ENCODE measurements around the gene CCDC158. TPM values are rescaled to one million over a fixed set of nuclear protein-coding genes. Genes with fewer than 3 reads are reported as not detected.
"Not testable (repeated sequence)": the region's sequence is repeated elsewhere in the genome, so short reads cannot be mapped to it uniquely, and the experiment has no call there.

Gene CCDC158
- total and polyA plus RNA-seq, 2 experiments from 2014 or later = 0.06 TPM; not detected in 1

DNA sequence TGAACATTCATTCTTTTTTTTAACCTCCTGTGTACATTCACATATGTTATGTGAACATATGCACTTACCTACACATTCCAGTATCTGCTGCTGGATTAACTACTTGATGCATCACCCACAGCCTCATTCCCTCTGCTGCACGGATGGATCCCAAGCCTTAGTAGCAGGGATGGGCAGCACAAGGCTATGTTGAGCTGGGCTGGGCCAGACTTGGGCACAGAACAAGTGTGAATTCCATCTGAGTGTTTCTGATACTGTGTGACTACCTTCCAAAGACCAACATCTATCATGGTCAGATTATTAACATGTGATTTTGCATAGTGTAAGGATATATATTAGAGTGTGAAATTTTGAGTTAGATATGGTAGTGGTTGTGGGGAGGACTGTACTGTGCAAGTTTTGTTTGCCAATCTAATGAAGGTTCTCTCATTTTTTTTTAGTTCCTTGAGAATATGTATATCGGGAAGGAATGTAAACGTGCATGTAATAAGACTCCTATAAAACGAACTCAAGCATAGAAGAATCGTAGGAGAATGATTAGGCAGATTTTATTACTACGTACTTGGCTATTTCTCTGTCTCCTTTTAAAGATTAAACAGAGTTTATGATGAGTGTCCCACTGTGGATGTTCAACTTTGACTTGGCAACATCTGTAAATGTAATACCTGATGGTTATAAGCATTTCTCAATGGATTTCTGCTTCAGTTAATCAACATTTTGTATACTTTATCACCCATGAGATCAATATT is 137.8 kb downstream of the CCDC158 start:
- Histone ChIP-seq H3K9me3 (ENCODE audit: low read depth) (no peaks in the 10 kb centered on the region), H3K4me1 (ENCODE audit: low read depth) (peaks cover 11% of the 10 kb centered on the region), H3K27ac (no peak overlapping the region), H3K27me3 (no peaks in the 10 kb centered on the region), H3K36me3 (no peaks in the 10 kb centered on the region), H3K4me3 (no peak overlapping the region)
- no peak for DNase-seq (ENCODE audit: low read depth in 1 of 2, low spot score in 1 of 2)
- TF ChIP-seq, protein P1, sequence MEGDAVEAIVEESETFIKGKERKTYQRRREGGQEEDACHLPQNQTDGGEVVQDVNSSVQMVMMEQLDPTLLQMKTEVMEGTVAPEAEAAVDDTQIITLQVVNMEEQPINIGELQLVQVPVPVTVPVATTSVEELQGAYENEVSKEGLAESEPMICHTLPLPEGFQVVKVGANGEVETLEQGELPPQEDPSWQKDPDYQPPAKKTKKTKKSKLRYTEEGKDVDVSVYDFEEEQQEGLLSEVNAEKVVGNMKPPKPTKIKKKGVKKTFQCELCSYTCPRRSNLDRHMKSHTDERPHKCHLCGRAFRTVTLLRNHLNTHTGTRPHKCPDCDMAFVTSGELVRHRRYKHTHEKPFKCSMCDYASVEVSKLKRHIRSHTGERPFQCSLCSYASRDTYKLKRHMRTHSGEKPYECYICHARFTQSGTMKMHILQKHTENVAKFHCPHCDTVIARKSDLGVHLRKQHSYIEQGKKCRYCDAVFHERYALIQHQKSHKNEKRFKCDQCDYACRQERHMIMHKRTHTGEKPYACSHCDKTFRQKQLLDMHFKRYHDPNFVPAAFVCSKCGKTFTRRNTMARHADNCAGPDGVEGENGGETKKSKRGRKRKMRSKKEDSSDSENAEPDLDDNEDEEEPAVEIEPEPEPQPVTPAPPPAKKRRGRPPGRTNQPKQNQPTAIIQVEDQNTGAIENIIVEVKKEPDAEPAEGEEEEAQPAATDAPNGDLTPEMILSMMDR (IDR thresholded peaks at IDR 0.05; ENCODE audit: low read depth, low read length) = no peak

DNA sequence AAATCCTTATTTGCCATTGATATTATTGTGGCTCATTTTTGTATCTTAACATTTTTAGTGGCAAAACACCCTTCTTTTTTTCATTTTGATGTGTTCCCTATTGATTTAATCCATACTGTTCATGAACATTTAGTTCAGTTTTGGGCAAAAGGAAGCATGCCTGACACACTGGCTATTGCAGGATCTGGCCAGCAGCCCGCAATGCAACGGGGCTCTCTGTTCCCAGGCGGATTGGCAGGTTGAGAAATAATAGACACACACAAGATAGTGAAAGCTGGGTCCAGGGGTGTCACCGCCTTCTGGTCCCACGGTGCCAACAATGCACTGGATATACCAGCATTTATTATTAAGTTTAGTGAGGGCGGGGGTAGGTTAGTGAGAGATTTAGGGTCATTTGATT is 139.3 kb downstream of the CCDC158 start:
- H3K27me3 ChIP-seq; H3K9me3 ChIP-seq (ENCODE audit: low read depth); H3K4me3 ChIP-seq; H3K36me3 ChIP-seq; DNase-seq (ENCODE audit: low read depth in 1 of 2, low spot score in 1 of 2); H3K27ac ChIP-seq: not testable (repeated sequence)
- peaks cover 11% of the 10 kb centered on the region for H3K4me1 ChIP-seq (ENCODE audit: low read depth)

DNA sequence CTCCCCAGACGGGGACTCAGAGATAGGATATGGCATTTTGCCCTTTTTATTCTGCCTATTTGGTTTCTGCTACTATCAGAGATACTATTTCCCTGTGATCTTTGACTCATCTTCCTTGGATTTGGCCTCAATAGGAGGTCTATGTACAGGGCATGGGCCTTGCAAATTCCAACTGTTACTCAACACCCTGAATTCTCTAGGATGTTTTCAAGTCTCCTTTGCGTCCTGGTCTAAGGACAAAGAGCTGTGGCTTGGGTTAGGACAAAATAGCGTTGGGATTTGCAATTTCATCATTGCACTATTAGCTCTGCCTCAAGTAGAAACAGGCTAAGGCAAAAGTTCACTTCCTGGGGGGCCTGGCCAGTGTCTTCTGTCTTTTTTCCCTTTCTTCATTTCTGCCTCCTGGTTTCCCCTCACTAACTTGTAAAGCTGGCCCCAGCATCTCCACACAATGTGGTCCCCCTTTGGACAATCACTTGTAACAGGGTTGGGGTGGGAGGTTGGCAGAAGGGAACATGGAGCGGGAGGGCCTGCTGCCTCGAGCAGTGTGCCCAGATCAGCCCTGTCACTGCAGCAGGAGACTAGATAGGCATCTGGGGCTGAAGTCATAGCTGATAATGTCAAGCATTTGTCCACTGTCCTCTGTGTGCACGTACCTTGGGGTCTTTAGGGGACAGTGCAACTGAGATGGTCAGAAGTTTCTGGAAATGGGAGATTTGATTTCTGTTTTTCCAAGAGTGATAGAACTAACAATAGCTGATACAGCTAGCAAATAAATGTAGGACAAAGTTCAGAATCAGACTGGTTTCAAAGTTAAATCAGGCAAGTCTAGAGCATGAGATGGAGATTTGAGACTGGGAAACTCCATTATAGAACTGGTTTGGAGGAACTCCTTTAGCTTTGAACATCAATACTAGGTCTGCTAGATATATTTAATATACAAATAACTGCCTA is 140.2 kb downstream of the CCDC158 start:
- peaks cover 11% of the 10 kb centered on the region for H3K4me1 ChIP-seq (ENCODE audit: low read depth)
- no peaks in the 10 kb centered on the region for H3K27me3 ChIP-seq
- no peaks in the 10 kb centered on the region for H3K9me3 ChIP-seq (ENCODE audit: low read depth)
- DNase-seq (ENCODE audit: low read depth in 1 of 2, low spot score in 1 of 2) = peak in 1 of 2 donors; percentile 19
- H3K4me3 ChIP-seq = no peak overlapping the region
- no peaks in the 10 kb centered on the region for H3K36me3 ChIP-seq
- TF ChIP-seq, protein P1 (IDR thresholded peaks at IDR 0.05; ENCODE audit: low read depth, low read length) = no peak
- H3K27ac ChIP-seq = no peak overlapping the region

DNA sequence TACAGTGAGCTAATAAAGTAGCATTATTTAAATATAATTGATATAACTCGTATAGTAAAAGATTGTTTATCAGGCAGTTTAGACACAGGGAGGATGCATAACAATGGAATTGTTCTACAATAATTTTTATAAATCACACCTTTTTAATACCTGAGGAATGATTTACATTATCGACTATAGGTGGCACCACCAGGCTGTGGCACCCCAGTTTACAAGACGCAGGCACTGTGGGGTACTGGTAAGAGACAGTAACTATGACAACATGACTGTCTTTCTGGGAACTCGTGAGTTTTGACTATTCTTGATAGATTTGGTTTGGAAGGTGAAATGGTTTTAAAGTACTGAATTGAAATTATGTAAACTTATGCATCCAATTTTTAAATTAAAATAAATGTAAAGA is 141.5 kb downstream of the CCDC158 start:
- H3K4me3 ChIP-seq = no peak overlapping the region
- H3K9me3 ChIP-seq (ENCODE audit: low read depth) = no peaks in the 10 kb centered on the region
- no peaks in the 10 kb centered on the region for H3K36me3 ChIP-seq
- TF ChIP-seq, protein P1 (IDR thresholded peaks at IDR 0.05; ENCODE audit: low read depth, low read length) = no peak
- no peak for DNase-seq (ENCODE audit: low read depth in 1 of 2, low spot score in 1 of 2)
- H3K27me3 ChIP-seq = no peaks in the 10 kb centered on the region
- H3K27ac ChIP-seq = no peak overlapping the region
- H3K4me1 ChIP-seq (ENCODE audit: low read depth) = peaks cover 11% of the 10 kb centered on the region

DNA sequence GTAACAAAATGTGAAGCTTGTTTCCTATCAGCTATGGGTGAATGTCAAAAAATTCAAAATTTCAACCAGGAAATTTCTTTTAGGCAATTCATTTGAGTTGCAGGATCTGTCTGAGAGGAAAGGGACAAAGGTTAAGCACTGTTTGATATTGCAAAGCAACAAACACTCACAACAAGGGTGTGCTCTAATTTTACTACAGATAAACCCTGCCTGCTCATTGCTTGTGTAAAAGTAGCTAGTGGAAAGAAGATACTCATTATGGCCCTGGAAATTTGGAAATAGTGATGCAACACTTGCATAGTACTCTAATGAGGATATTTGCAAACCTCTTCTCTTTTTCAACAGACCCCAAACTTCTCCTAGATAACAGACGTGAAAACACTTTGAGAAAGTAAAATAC is 142.4 kb downstream of the CCDC158 start:
- Histone ChIP-seq H3K4me1 (ENCODE audit: low read depth) (peaks cover 11% of the 10 kb centered on the region), H3K36me3 (no peaks in the 10 kb centered on the region), H3K4me3 (no peak overlapping the region), H3K9me3 (ENCODE audit: low read depth) (no peaks in the 10 kb centered on the region), H3K27ac (no peak overlapping the region), H3K27me3 (no peaks in the 10 kb centered on the region)
- no peak for DNase-seq (ENCODE audit: low read depth in 1 of 2, low spot score in 1 of 2)
- TF ChIP-seq, protein P1 (IDR thresholded peaks at IDR 0.05; ENCODE audit: low read depth, low read length) = no peak

DNA sequence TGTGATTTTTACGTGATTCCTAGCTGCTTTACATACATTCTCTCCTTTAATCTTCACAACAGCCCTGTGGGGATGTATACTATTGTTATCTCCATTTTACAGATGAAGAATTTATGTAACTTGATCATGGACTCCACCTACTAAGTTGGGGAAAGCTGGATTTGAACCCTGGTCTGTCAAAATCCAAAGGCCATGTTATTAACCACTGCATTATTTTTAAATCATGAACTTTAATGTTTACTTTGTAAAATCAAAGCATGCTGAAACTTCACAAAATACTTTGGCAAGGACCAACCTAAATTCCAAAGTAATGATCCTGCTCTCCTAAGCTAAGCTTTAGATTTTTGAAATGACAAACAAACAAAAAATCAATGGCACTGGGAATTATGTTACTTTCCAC is 143.3 kb downstream of the CCDC158 start:
- Histone ChIP-seq H3K9me3 (ENCODE audit: low read depth) (no peaks in the 10 kb centered on the region), H3K27me3 (no peaks in the 10 kb centered on the region), H3K36me3 (no peaks in the 10 kb centered on the region), H3K4me1 (ENCODE audit: low read depth) (peaks cover 11% of the 10 kb centered on the region), H3K27ac (no peak overlapping the region), H3K4me3 (no peak overlapping the region)
- no peak for DNase-seq (ENCODE audit: low read depth in 1 of 2, low spot score in 1 of 2)
- TF ChIP-seq, protein P1 (IDR thresholded peaks at IDR 0.05; ENCODE audit: low read depth, low read length) = no peak

Measured in cardiac muscle cell (in vitro differentiated cells and primary cell).